GM20000 (cell line): Measurements from ENCODE around the gene RNPEPL1.

Experiments
- DNase-seq: peaks from one replicate; pipeline ENCODE4 v3.0.0; 2012; ENCODE audit warnings: low spot score
- CTCF ChIP-seq: IDR thresholded peaks from 2 replicates; pipeline ENCODE4 v1.5.1; 2012; ENCODE audit warnings: mild to moderate bottlenecking, control low read depth; ENCODE audit errors: extremely low read depth, missing control alignments

RNPEPL1 gene

GRCh38 chr2:240626531-240627300 lies 58.4 kb downstream of the RNPEPL1 start:
- TF ChIP-seq CTCF = no peak

GRCh38 chr2:240627736-240628506 lies 59.6 kb downstream of the RNPEPL1 start:
- no peak for TF ChIP-seq CTCF
- no peak for DNase-seq

More at GRCh38 chr2:240626531-240627300, 58.4 kb downstream of the RNPEPL1 start:
- DNase-seq = no peak

GRCh38 chr2:240628507-240628807 lies 60.2 kb downstream of the RNPEPL1 start:
- no peak for DNase-seq

GRCh38 chr2:240628808-240629618 lies 60.7 kb downstream of the RNPEPL1 start:
- TF ChIP-seq CTCF = no peak
- no peak for DNase-seq

More at GRCh38 chr2:240628507-240628807, 60.2 kb downstream of the RNPEPL1 start:
- TF ChIP-seq CTCF = no peak

GRCh38 chr2:240629619-240629967 lies 61.3 kb downstream of the RNPEPL1 start:
- no peak for TF ChIP-seq CTCF
- DNase-seq = no peak

- no peak for DNase-seq
- no peak for TF ChIP-seq CTCF
Observed at GRCh38 chr2:240629968-240630770, 61.9 kb downstream of the RNPEPL1 start.
